ENCODE results near the gene CR1L. TPM values are rescaled to one million over a fixed set of nuclear protein-coding genes. Genes with fewer than 3 reads are reported as not detected.

CR1L gene
- total and polyA plus RNA-seq, 2 experiments from 2014 or later: 5.8 to 21.4 TPM

DNA sequence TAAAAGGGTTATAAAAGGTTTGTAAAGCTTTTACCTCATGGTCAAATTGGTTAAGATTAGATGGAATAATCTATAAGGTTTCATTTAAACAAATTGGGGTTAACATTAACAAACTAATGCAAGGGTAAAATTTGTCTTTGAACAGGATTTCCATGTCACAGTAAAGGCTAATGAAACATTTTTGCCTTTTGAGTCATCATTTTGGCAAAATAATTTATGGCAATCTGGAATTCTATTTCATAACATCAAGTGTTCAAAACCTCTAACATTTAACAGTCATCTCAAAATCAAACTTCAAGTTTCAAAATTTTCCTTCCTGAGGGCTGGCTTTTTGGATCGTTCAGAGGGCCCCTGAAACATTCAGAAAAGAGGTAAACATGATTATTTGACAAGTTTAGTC, 100.4 kb downstream of the CR1L start:
- peaks cover 42% of the 10 kb centered on the region for H3K4me1 Mint-ChIP-seq
- Histone ChIP-seq H3K27me3 (ENCODE audit: insufficient read depth) (no peaks in the 10 kb centered on the region), H3K9me2 (ENCODE audit: insufficient read depth) (peaks cover 4% of the 10 kb centered on the region), H4K20me1 (replicated peaks; ENCODE audit: insufficient read depth) (no peaks in the 10 kb centered on the region), H3K79me2 (replicated peaks; ENCODE audit: insufficient read depth) (peaks cover 4% of the 10 kb centered on the region), H3K36me3 (ENCODE audit: insufficient read depth) (no peaks in the 10 kb centered on the region), H3F3A (replicated peaks; ENCODE audit: low read depth) (no peaks in the 10 kb centered on the region), H3K4me3 (no peak overlapping the region), H3K4me2 (no peak overlapping the region), H2AFZ (no peak overlapping the region), H3K4me1 (ENCODE audit: insufficient read depth) (peaks cover 27% of the 10 kb centered on the region), H3K27ac (ENCODE audit: low read depth) (no peak overlapping the region)
- TF ChIP-seq, protein P1, sequence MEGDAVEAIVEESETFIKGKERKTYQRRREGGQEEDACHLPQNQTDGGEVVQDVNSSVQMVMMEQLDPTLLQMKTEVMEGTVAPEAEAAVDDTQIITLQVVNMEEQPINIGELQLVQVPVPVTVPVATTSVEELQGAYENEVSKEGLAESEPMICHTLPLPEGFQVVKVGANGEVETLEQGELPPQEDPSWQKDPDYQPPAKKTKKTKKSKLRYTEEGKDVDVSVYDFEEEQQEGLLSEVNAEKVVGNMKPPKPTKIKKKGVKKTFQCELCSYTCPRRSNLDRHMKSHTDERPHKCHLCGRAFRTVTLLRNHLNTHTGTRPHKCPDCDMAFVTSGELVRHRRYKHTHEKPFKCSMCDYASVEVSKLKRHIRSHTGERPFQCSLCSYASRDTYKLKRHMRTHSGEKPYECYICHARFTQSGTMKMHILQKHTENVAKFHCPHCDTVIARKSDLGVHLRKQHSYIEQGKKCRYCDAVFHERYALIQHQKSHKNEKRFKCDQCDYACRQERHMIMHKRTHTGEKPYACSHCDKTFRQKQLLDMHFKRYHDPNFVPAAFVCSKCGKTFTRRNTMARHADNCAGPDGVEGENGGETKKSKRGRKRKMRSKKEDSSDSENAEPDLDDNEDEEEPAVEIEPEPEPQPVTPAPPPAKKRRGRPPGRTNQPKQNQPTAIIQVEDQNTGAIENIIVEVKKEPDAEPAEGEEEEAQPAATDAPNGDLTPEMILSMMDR (conservative IDR thresholded peaks at IDR 0.05; ENCODE audit: low read depth in 2 of 2): no peak
- no peak for TF ChIP-seq NANOG (IDR thresholded peaks at IDR 0.05; ENCODE audit: borderline replicate concordance)
- no peak for TF ChIP-seq JUNB (IDR thresholded peaks at IDR 0.05; ENCODE audit: unreplicated experiment)
- no peak for TF ChIP-seq EZH2 (IDR thresholded peaks at IDR 0.05; ENCODE audit: low read depth, unreplicated experiment)
- no peak for TF ChIP-seq ZNF331 (CRISPR knock-in tag; IDR thresholded peaks at IDR 0.05; ENCODE audit: low read depth)
- TF ChIP-seq CREB1 (CRISPR knock-in tag; IDR thresholded peaks at IDR 0.05; ENCODE audit: low read depth): no peak
- TF ChIP-seq REST (IDR thresholded peaks at IDR 0.05; ENCODE audit: unreplicated experiment): no peak
- TF ChIP-seq EZH2phosphoT487 (IDR thresholded peaks at IDR 0.05; ENCODE audit: unreplicated experiment): no peak
- no peak for TF ChIP-seq ETS1 (IDR thresholded peaks at IDR 0.05)
- TF ChIP-seq POLR2AphosphoS5 (IDR thresholded peaks at IDR 0.05; ENCODE audit: low read depth): no peak
- TF ChIP-seq ZNF114 (CRISPR knock-in tag; IDR thresholded peaks at IDR 0.05): no peak
- no peak for TF ChIP-seq STAT1 (IDR thresholded peaks at IDR 0.05; ENCODE audit: unreplicated experiment)
- TF ChIP-seq ZNF462 (CRISPR knock-in tag; IDR thresholded peaks at IDR 0.05): no peak
- peaks cover 16% of the 10 kb centered on the region for H3K9me3 Mint-ChIP-seq
- H3K36me3 Mint-ChIP-seq (ENCODE audit: low read depth): peaks cover 12% of the 10 kb centered on the region
- H3K27ac Mint-ChIP-seq: no peak overlapping the region
- DNase-seq (ENCODE audit: low spot score): no peak
- H3K4me3 Mint-ChIP-seq: no peak overlapping the region
- ATAC-seq: no peak
- H3K27me3 Mint-ChIP-seq (ENCODE audit: insufficient read depth, low read depth, poor library complexity): peaks cover 4% of the 10 kb centered on the region
